ENCODE data around the gene RFTN1.

The RFTN1 gene

GRCh38 chr3:16277471-16277870, 236.0 kb downstream of the RFTN1 start:
- ChIA-PET POLR2A (interaction anchor here (1.2 kb wide), 1 partner anchor 13 kb away, joined by 3 read pairs; the partner anchor contains the start of genes DPH3 and OXNAD1), CTCF (no interaction called here)
- TF ChIP-seq FOXM1 (IDR thresholded peaks at IDR 0.05; ENCODE audit: borderline replicate concordance) (no peak), HDGF (IDR thresholded peaks at IDR 0.05; ENCODE audit: borderline replicate concordance) (no peak), BHLHE40 (IDR thresholded peaks at IDR 0.05; ENCODE audit: borderline replicate concordance) (no peak), FOXA1 (IDR thresholded peaks at IDR 0.05) (no peak), SUZ12 (IDR thresholded peaks at IDR 0.05) (no peak), L3MBTL2 (conservative IDR thresholded peaks at IDR 0.05) (no peak), FOXK2 (IDR thresholded peaks at IDR 0.05) (no peak), SP1 (IDR thresholded peaks at IDR 0.05) (no peak), ARNT (IDR thresholded peaks at IDR 0.05) (no peak), ZNF384 (IDR thresholded peaks at IDR 0.05) (no peak), ELF4 (IDR thresholded peaks at IDR 0.05) (no peak), LEF1 (IDR thresholded peaks at IDR 0.05; ENCODE audit: borderline replicate concordance) (no peak), PKNOX1 (IDR thresholded peaks at IDR 0.05) (no peak), NFRKB (IDR thresholded peaks at IDR 0.05) (no peak), TARDBP (IDR thresholded peaks at IDR 0.05) (no peak), CTBP1 (IDR thresholded peaks at IDR 0.05; ENCODE audit: borderline replicate concordance) (no peak)
- no peak for DNase-seq (ENCODE audit: extremely low spot score)

- ChIA-PET POLR2A (no interaction called here), CTCF (interaction anchor here (0.7 kb wide), 1 partner anchor 16 kb away, joined by 3 read pairs; no protein-coding TSS in a partner anchor)
- no peak for DNase-seq (ENCODE audit: extremely low spot score)
- TF ChIP-seq PKNOX1 (IDR thresholded peaks at IDR 0.05) (no peak), L3MBTL2 (conservative IDR thresholded peaks at IDR 0.05) (no peak), HDGF (IDR thresholded peaks at IDR 0.05; ENCODE audit: borderline replicate concordance) (no peak), ELF4 (IDR thresholded peaks at IDR 0.05) (no peak), CTBP1 (IDR thresholded peaks at IDR 0.05; ENCODE audit: borderline replicate concordance) (no peak), LEF1 (IDR thresholded peaks at IDR 0.05; ENCODE audit: borderline replicate concordance) (no peak), FOXA1 (IDR thresholded peaks at IDR 0.05) (no peak)
Observed at GRCh38 chr3:16273867-16274266, 239.6 kb downstream of the RFTN1 start.

GRCh38 chr3:16272588-16272987, 240.9 kb downstream of the RFTN1 start:
- CTCF ChIA-PET: no interaction called here
- POLR2A ChIA-PET: no interaction called here
- DNase-seq (ENCODE audit: extremely low spot score): no peak
- TF ChIP-seq SUZ12 (IDR thresholded peaks at IDR 0.05): no peak
- TF ChIP-seq TARDBP (IDR thresholded peaks at IDR 0.05): no peak
- TF ChIP-seq ZNF384 (IDR thresholded peaks at IDR 0.05): no peak
- no peak for TF ChIP-seq ARNT (IDR thresholded peaks at IDR 0.05)
- TF ChIP-seq LEF1 (IDR thresholded peaks at IDR 0.05; ENCODE audit: borderline replicate concordance): no peak
- TF ChIP-seq FOXK2 (IDR thresholded peaks at IDR 0.05): no peak
- no peak for TF ChIP-seq BHLHE40 (IDR thresholded peaks at IDR 0.05; ENCODE audit: borderline replicate concordance)
- no peak for TF ChIP-seq PKNOX1 (IDR thresholded peaks at IDR 0.05)
- no peak for TF ChIP-seq HDGF (IDR thresholded peaks at IDR 0.05; ENCODE audit: borderline replicate concordance)
- no peak for TF ChIP-seq ELF4 (IDR thresholded peaks at IDR 0.05)
- no peak for TF ChIP-seq FOXM1 (IDR thresholded peaks at IDR 0.05; ENCODE audit: borderline replicate concordance)
- no peak for TF ChIP-seq L3MBTL2 (conservative IDR thresholded peaks at IDR 0.05)
- no peak for TF ChIP-seq NFRKB (IDR thresholded peaks at IDR 0.05)
- no peak for TF ChIP-seq FOXA1 (IDR thresholded peaks at IDR 0.05)
- no peak for TF ChIP-seq SP1 (IDR thresholded peaks at IDR 0.05)
- TF ChIP-seq CTBP1 (IDR thresholded peaks at IDR 0.05; ENCODE audit: borderline replicate concordance): no peak

- TF ChIP-seq SUZ12 (IDR thresholded peaks at IDR 0.05): no peak
- no peak for TF ChIP-seq HDGF (IDR thresholded peaks at IDR 0.05; ENCODE audit: borderline replicate concordance)
- no peak for TF ChIP-seq LEF1 (IDR thresholded peaks at IDR 0.05; ENCODE audit: borderline replicate concordance)
- TF ChIP-seq NFRKB (IDR thresholded peaks at IDR 0.05): no peak
- TF ChIP-seq CTBP1 (IDR thresholded peaks at IDR 0.05; ENCODE audit: borderline replicate concordance): no peak
- no peak for TF ChIP-seq PKNOX1 (IDR thresholded peaks at IDR 0.05)
- CTCF ChIA-PET: interaction anchor here (1.5 kb wide), 1 partner anchor 19 kb away, joined by 4 read pairs; no protein-coding TSS in a partner anchor
- POLR2A ChIA-PET: no interaction called here
- DNase-seq (ENCODE audit: extremely low spot score): no peak
Observed at GRCh38 chr3:16270855-16271254, 242.6 kb downstream of the RFTN1 start.

GRCh38 chr3:16266714-16267113, 246.8 kb downstream of the RFTN1 start:
- TF ChIP-seq FOXK2 (IDR thresholded peaks at IDR 0.05): no peak
- TF ChIP-seq TARDBP (IDR thresholded peaks at IDR 0.05): no peak
- TF ChIP-seq SUZ12 (IDR thresholded peaks at IDR 0.05): no peak
- no peak for TF ChIP-seq CTBP1 (IDR thresholded peaks at IDR 0.05; ENCODE audit: borderline replicate concordance)
- TF ChIP-seq FOXM1 (IDR thresholded peaks at IDR 0.05; ENCODE audit: borderline replicate concordance): no peak
- no peak for TF ChIP-seq SP1 (IDR thresholded peaks at IDR 0.05)
- no peak for TF ChIP-seq L3MBTL2 (conservative IDR thresholded peaks at IDR 0.05)
- no peak for TF ChIP-seq LEF1 (IDR thresholded peaks at IDR 0.05; ENCODE audit: borderline replicate concordance)
- TF ChIP-seq ELF4 (IDR thresholded peaks at IDR 0.05): no peak
- TF ChIP-seq NFRKB (IDR thresholded peaks at IDR 0.05): no peak
- TF ChIP-seq ARNT (IDR thresholded peaks at IDR 0.05): no peak
- TF ChIP-seq HDGF (IDR thresholded peaks at IDR 0.05; ENCODE audit: borderline replicate concordance): no peak
- TF ChIP-seq BHLHE40 (IDR thresholded peaks at IDR 0.05; ENCODE audit: borderline replicate concordance): no peak
- TF ChIP-seq FOXA1 (IDR thresholded peaks at IDR 0.05): no peak
- no peak for TF ChIP-seq ZNF384 (IDR thresholded peaks at IDR 0.05)
- no peak for TF ChIP-seq PKNOX1 (IDR thresholded peaks at IDR 0.05)
- no peak for DNase-seq (ENCODE audit: extremely low spot score)
- ChIA-PET POLR2A (no interaction called here), CTCF (interaction anchor here (0.8 kb wide), 1 partner anchor 20 kb away, joined by 3 read pairs; no protein-coding TSS in a partner anchor)

Data from HEK293T (cell line).